Neutrophil (primary cell): ENCODE results near the gene SLC6A9.

Source experiments
- H3K27ac ChIP-seq: fragments of 200-600 bp; sonication (generic); 2 replicates; pipeline ENCODE4 v1.5.1; 2016; ENCODE audit warnings: mild to moderate bottlenecking, moderate library complexity
- H3K27me3 ChIP-seq: fragments of 200-600 bp; sonication (generic); 2 replicates; pipeline ENCODE4 v1.6.0; 2016; ENCODE audit warnings: mild to moderate bottlenecking
- H3K36me3 ChIP-seq: fragments of 200-600 bp; sonication (generic); 2 replicates; pipeline ENCODE4 v1.5.1; 2017
- H3K4me1 ChIP-seq, 2 experiments: fragments of 200-600 bp in 1 of 2; sonication (generic) in 1 of 2; 1 replicate in 1 of 2; 2 replicates in 1 of 2; pipeline versions ENCODE4 v1.5.1 to v1.6.1; 2013 to 2016; ENCODE audit warnings: low read depth in 1 of 2, low read length in 1 of 2, mild to moderate bottlenecking in 1 of 2, moderate library complexity in 1 of 2; ENCODE audit not compliant: control insufficient read depth in 1 of 2, insufficient read depth in 1 of 2
- H3K4me3 ChIP-seq, 2 experiments: fragments of 200-600 bp in 1 of 2; sonication (generic) in 1 of 2; 1 replicate in 1 of 2; 2 replicates in 1 of 2; pipeline ENCODE4 v1.5.1; 2013 to 2016; ENCODE audit warnings: low read depth in 1 of 2, low read length in 1 of 2, mild to moderate bottlenecking in 1 of 2, moderate library complexity in 1 of 2
- H3K9me3 ChIP-seq: fragments of 200-600 bp; sonication (generic); 2 replicates; pipeline ENCODE4 v1.5.1; 2016
- CTCF ChIP-seq: fragments of 200-600 bp; sonication (generic); IDR thresholded peaks from 2 replicates; pipeline ENCODE4 v1.5.1; 2016; ENCODE audit warnings: antibody characterized with exemption

Gene SLC6A9

GRCh38 chr1:44002606-44003157 is 28.6 kb downstream of the SLC6A9 start:
- Histone ChIP-seq H3K4me1 (no peaks in the 10 kb centered on the region), H3K9me3 (no peaks in the 10 kb centered on the region), H3K27me3 (no peaks in the 10 kb centered on the region), H3K27ac (no peak overlapping the region), H3K36me3 (no peaks in the 10 kb centered on the region), H3K4me3 (no peak overlapping the region)
- TF ChIP-seq CTCF = no peak

- no peaks in the 10 kb centered on the region for H3K36me3 ChIP-seq
These were observed 29.1 kb downstream of the SLC6A9 start for GRCh38 chr1:44002165-44002564.

GRCh38 chr1:44000122-44000665 is 31.1 kb downstream of the SLC6A9 start:
- Histone ChIP-seq H3K27ac (no peak overlapping the region), H3K27me3 (no peaks in the 10 kb centered on the region), H3K4me3 (no peak overlapping the region), H3K9me3 (no peaks in the 10 kb centered on the region), H3K4me1 (no peaks in the 10 kb centered on the region), H3K36me3 (no peaks in the 10 kb centered on the region)
- TF ChIP-seq CTCF = no peak

More at GRCh38 chr1:44002165-44002564, 29.1 kb downstream of the SLC6A9 start:
- no peaks in the 10 kb centered on the region for H3K4me1 ChIP-seq
- no peaks in the 10 kb centered on the region for H3K27me3 ChIP-seq
- H3K4me3 ChIP-seq = no peak overlapping the region
- H3K9me3 ChIP-seq = no peaks in the 10 kb centered on the region
- no peak overlapping the region for H3K27ac ChIP-seq
- no peak for TF ChIP-seq CTCF

- Histone ChIP-seq H3K27me3 (no peaks in the 10 kb centered on the region), H3K9me3 (no peaks in the 10 kb centered on the region), H3K4me1 (no peaks in the 10 kb centered on the region), H3K36me3 (no peaks in the 10 kb centered on the region), H3K4me3 (no peak overlapping the region), H3K27ac (no peak overlapping the region)
- TF ChIP-seq CTCF = no peak
These were observed 31.8 kb downstream of the SLC6A9 start for GRCh38 chr1:43999455-43999854.

DNA sequence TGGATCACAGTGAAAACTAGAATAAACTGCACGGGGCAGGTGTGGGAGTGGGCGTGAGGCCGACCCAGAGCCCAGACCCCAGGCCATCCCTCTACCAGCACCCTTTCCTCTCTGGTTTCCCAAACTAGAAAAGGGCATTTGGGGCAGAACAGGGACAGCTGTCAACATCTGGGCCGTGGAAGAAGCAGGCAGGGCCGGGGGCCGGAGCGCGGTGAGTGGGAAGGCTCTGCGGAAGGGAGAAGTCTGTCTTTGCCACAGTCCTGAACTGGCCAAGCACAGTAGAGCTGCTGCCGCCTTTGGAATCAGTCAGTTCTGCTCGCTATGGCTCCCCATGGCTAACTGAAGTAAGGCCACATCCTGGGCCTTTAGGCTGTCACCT is 33.3 kb downstream of the SLC6A9 start:
- Histone ChIP-seq H3K4me3 (no peak overlapping the region), H3K4me1 (no peaks in the 10 kb centered on the region), H3K9me3 (no peaks in the 10 kb centered on the region), H3K36me3 (no peaks in the 10 kb centered on the region), H3K27ac (no peak overlapping the region), H3K27me3 (no peaks in the 10 kb centered on the region)
- TF ChIP-seq CTCF = no peak
